H1 (cell line): ENCODE data around the gene CDC42EP1. TPM values are rescaled to one million over a fixed set of nuclear protein-coding genes. Genes with fewer than 3 reads are reported as not detected.

Source experiments
- CTCF ChIA-PET: fragments of 300-600 bp; sonication (Branson Sonifier 250); formaldehyde crosslinking; loops from one replicate; lab custom pipeline; 2021; ENCODE audit not compliant: partially characterized antibody; lab: Charles Lee
- POLR2A ChIA-PET: fragments of 300-600 bp; sonication (Branson Sonifier 250); formaldehyde crosslinking; loops from one replicate; lab custom pipeline; 2021; ENCODE audit warnings: inconsistent platforms; ENCODE audit not compliant: partially characterized antibody; lab: Charles Lee
- DNase-seq, 2 experiments: peaks; one replicate each; pipeline versions ENCODE4 v3.0.0 to v3.0.0-alpha.2; 2010 to 2022; ENCODE audit warnings: low spot score in 2 of 2, low read depth in 1 of 2, mixed read lengths in 1 of 2
- FAIRE-seq: peaks from 2 replicates; lab custom pipeline; 2011; peaks lifted over from hg19 to GRCh38; lab: Jason Lieb, UNC
- H2AFZ ChIP-seq: 2 replicates; pipeline ENCODE4 v1.8.1; 2012; ENCODE audit warnings: low read length, inconsistent platforms
- H2AK5ac ChIP-seq: 2 replicates; pipeline ENCODE4 v1.6.1; 2013; ENCODE audit warnings: low read depth, low read length
- H2BK120ac ChIP-seq: replicated peaks from 2 replicates; pipeline ENCODE3; 2013; ENCODE audit warnings: low read depth, low read length, inconsistent platforms
- H2BK12ac ChIP-seq: 2 replicates; pipeline ENCODE4 v1.6.1; 2013; ENCODE audit warnings: low read depth, low read length
- H2BK15ac ChIP-seq: 2 replicates; pipeline ENCODE4 v1.6.1; 2013; ENCODE audit warnings: low read length
- H2BK20ac ChIP-seq: 2 replicates; pipeline ENCODE4 v1.6.1; 2013; ENCODE audit warnings: low read length
- H2BK5ac ChIP-seq: 2 replicates; pipeline ENCODE4 v1.6.1; 2013; ENCODE audit warnings: low read depth, low read length
- H3K14ac ChIP-seq: 2 replicates; pipeline ENCODE4 v1.6.1; 2013; ENCODE audit warnings: inconsistent platforms; ENCODE audit not compliant: insufficient read length
- H3K18ac ChIP-seq: 2 replicates; pipeline ENCODE4 v1.6.1; 2013; ENCODE audit warnings: low read length; ENCODE audit errors: extremely low read depth
- H3K23ac ChIP-seq: 2 replicates; pipeline ENCODE4 v1.6.1; 2013; ENCODE audit warnings: inconsistent platforms; ENCODE audit not compliant: insufficient read length
- H3K23me2 ChIP-seq: 2 replicates; pipeline ENCODE4 v1.6.1; 2013; ENCODE audit warnings: low read depth, low read length
- H3K27ac ChIP-seq: 2 replicates; pipeline ENCODE4 v1.6.1; 2011; ENCODE audit warnings: low read depth, low read length, inconsistent platforms
- H3K27me3 ChIP-seq, 4 experiments: replicated peaks in 1 of 4; 1 replicate in 1 of 4; 2 replicates in 3 of 4; pipeline versions ENCODE4 v1.6.1 to v1.8.1; 2011 to 2013; ENCODE audit warnings: low read length in 3 of 4, mild to moderate bottlenecking in 3 of 4, inconsistent platforms in 2 of 4, mixed read lengths in 2 of 4, moderate library complexity in 1 of 4; ENCODE audit not compliant: control insufficient read depth in 3 of 4, insufficient read depth in 3 of 4; ENCODE audit errors: extremely low read depth in 1 of 4
- H3K36me3 ChIP-seq, 4 experiments: 2 replicates each; pipeline versions ENCODE4 v1.6.1 to v1.8.1; 2011 to 2013; ENCODE audit warnings: mild to moderate bottlenecking in 4 of 4, low read length in 3 of 4, moderate library complexity in 2 of 4, control low read depth in 1 of 4, inconsistent platforms in 1 of 4; ENCODE audit not compliant: insufficient read depth in 4 of 4, control insufficient read depth in 2 of 4
- H3K4ac ChIP-seq: replicated peaks from 2 replicates; pipeline ENCODE3; 2013; ENCODE audit warnings: low read length, low read depth, mixed read lengths, inconsistent platforms; ENCODE audit not compliant: insufficient read length
- H3K4me1 ChIP-seq, 4 experiments: replicated peaks in 1 of 4; 1 replicate in 1 of 4; 2 replicates in 3 of 4; pipeline versions ENCODE4 v1.6.1 to v1.8.1; 2011 to 2013; ENCODE audit warnings: low read length in 3 of 4, inconsistent platforms in 2 of 4, mixed read lengths in 1 of 4; ENCODE audit not compliant: insufficient read depth in 4 of 4, control insufficient read depth in 3 of 4
- H3K4me2 ChIP-seq, 2 experiments: 2 replicates each; pipeline versions ENCODE4 v1.6.1 to v1.8.1; 2011 to 2013; ENCODE audit warnings: low read depth in 2 of 2, low read length in 2 of 2, control low read depth in 1 of 2, inconsistent platforms in 1 of 2, mild to moderate bottlenecking in 1 of 2; ENCODE audit not compliant: insufficient read depth in 1 of 2
- H3K4me3 ChIP-seq, 4 experiments: fragments of 200-600, 300-600 bp in 1 of 4; sonication (generic), shearing (Covaris generic), sonication (Bioruptor Twin) in 1 of 4; 2 replicates each; pipeline versions ENCODE4 v1.5.1 to v1.8.1; 2011 to 2016; ENCODE audit warnings: low read length in 4 of 4, low read depth in 3 of 4, control low read depth in 2 of 4, inconsistent platforms in 2 of 4, mild to moderate bottlenecking in 2 of 4, mixed read lengths in 1 of 4, moderate library complexity in 1 of 4; ENCODE audit not compliant: insufficient read depth in 2 of 4; ENCODE audit errors: extremely low read depth in 1 of 4
- H3K56ac ChIP-seq: replicated peaks from 2 replicates; pipeline ENCODE3; 2013; ENCODE audit warnings: low read depth, mild to moderate bottlenecking, mixed read lengths, low read length, inconsistent platforms; ENCODE audit not compliant: insufficient read length
- H3K79me1 ChIP-seq: 2 replicates; pipeline ENCODE4 v1.6.1; 2013; ENCODE audit warnings: low read depth, low read length, control low read depth
- H3K79me2 ChIP-seq, 2 experiments: 2 replicates each; pipeline versions ENCODE4 v1.6.1 to v1.8.1; 2012 to 2013; ENCODE audit warnings: low read length in 2 of 2, mild to moderate bottlenecking in 2 of 2, inconsistent platforms in 1 of 2; ENCODE audit not compliant: insufficient read depth in 2 of 2, control insufficient read depth in 1 of 2
- H3K9ac ChIP-seq, 4 experiments: replicated peaks in 1 of 4; 1 replicate in 1 of 4; 2 replicates in 3 of 4; pipeline versions ENCODE4 v1.6.1 to v1.8.1; 2011 to 2013; ENCODE audit warnings: low read depth in 3 of 4, low read length in 3 of 4, control low read depth in 2 of 4, mild to moderate bottlenecking in 2 of 4, moderate library complexity in 2 of 4, inconsistent platforms in 1 of 4; ENCODE audit errors: extremely low read depth in 1 of 4
- H3K9me3 ChIP-seq, 2 experiments: 2 replicates each; pipeline versions ENCODE4 v1.6.1 to v1.8.1; 2012 to 2013; ENCODE audit warnings: mild to moderate bottlenecking in 2 of 2, moderate library complexity in 2 of 2, control low read depth in 1 of 2, inconsistent platforms in 1 of 2, low read depth in 1 of 2, low read length in 1 of 2, mixed read lengths in 1 of 2; ENCODE audit not compliant: insufficient read depth in 2 of 2
- H4K20me1 ChIP-seq, 2 experiments: replicated peaks in 1 of 2; 2 replicates each; pipeline versions ENCODE3 to v1.8.1; 2011 to 2013; ENCODE audit warnings: inconsistent platforms in 2 of 2, low read length in 2 of 2, mild to moderate bottlenecking in 1 of 2; ENCODE audit not compliant: insufficient read depth in 2 of 2, control insufficient read depth in 1 of 2
- H4K5ac ChIP-seq: 2 replicates; pipeline ENCODE4 v1.6.1; 2013; ENCODE audit warnings: low read length, low read depth, mixed read lengths, inconsistent platforms; ENCODE audit not compliant: insufficient read length
- H4K8ac ChIP-seq: 2 replicates; pipeline ENCODE4 v1.8.0; 2013; ENCODE audit warnings: mild to moderate bottlenecking, moderate library complexity, low read length, inconsistent platforms; ENCODE audit not compliant: insufficient read depth; ENCODE audit errors: extremely low read depth
- H4K91ac ChIP-seq: replicated peaks from 2 replicates; pipeline ENCODE3; 2013; ENCODE audit warnings: low read length, mixed read lengths, inconsistent platforms; ENCODE audit not compliant: insufficient read length
- CREB1 ChIP-seq: IDR thresholded peaks from 2 replicates; pipeline ENCODE4 v1.6.1; 2012; ENCODE audit warnings: inconsistent platforms
- KDM1A ChIP-seq: fragments of 200-600, 300-600 bp; sonication (generic); IDR thresholded peaks from 2 replicates; pipeline ENCODE4 v1.7.1; 2016; ENCODE audit warnings: mild to moderate bottlenecking, low read length, borderline replicate concordance
- KDM4A ChIP-seq: IDR thresholded peaks from one replicate; pipeline ENCODE4 v1.7.1; 2012; ENCODE audit warnings: low read depth, mild to moderate bottlenecking, moderate library complexity, low read length, inconsistent platforms; ENCODE audit not compliant: severe bottlenecking
- NANOG ChIP-seq: IDR thresholded peaks from 2 replicates; pipeline ENCODE4 v1.6.1; 2011; ENCODE audit warnings: low read length, low read depth, mild to moderate bottlenecking, inconsistent platforms; ENCODE audit not compliant: insufficient read depth, poor library complexity, severe bottlenecking
- PHF8 ChIP-seq: fragments of 200-600 bp; sonication (generic); conservative IDR thresholded peaks from 2 replicates; pipeline ENCODE4 v1.7.1; 2012; ENCODE audit warnings: low read depth, mild to moderate bottlenecking, inconsistent platforms, low read length, moderate library complexity
- POLR2AphosphoS5 ChIP-seq: IDR thresholded peaks from 2 replicates; pipeline ENCODE4 v1.6.1; 2011; ENCODE audit warnings: low read depth, low read length
- RXRA ChIP-seq: IDR thresholded peaks from 2 replicates; pipeline ENCODE4 v1.6.1; 2011; ENCODE audit warnings: low read depth, mild to moderate bottlenecking, low read length, moderate library complexity; ENCODE audit not compliant: insufficient read depth
- SIRT6 ChIP-seq: IDR thresholded peaks from one replicate; pipeline ENCODE4 v1.7.1; 2012; ENCODE audit warnings: low read length, inconsistent platforms
- YY1 ChIP-seq: IDR thresholded peaks from 2 replicates; pipeline ENCODE4 v1.6.1; 2011; ENCODE audit warnings: low read depth, mild to moderate bottlenecking, low read length
- WGBS, 2 experiments: shearing (Covaris generic) in 1 of 2; methylation state at CpG; one replicate each; pipeline versions ENCODE4 v1.1.6 to v1.1.7; 2013 to 2015; ENCODE audit warnings: low lambda C conversion rate in 2 of 2, mixed read lengths in 2 of 2, inconsistent platforms in 1 of 2, low coverage in 1 of 2, missing lambda C conversion rate in 1 of 2; ENCODE audit not compliant: insufficient replicate concordance in 2 of 2, insufficient coverage in 1 of 2, insufficient read length in 1 of 2; ENCODE audit errors: extremely low coverage in 1 of 2, missing lambda C conversion rate in 1 of 2; 5-methylcytosine and 5-hydroxymethylcytosine counted together
- polyA plus RNA-seq, 7 experiments: library from polyadenylated mRNA; depleted of rRNA in 3 of 7; stranded (reverse) in 5 of 7; unstranded in 2 of 7; fragments of >200 nt in 5 of 7; fragments of 200-250 nt in 2 of 7; gene quantifications; 1 replicate in 5 of 7; 2 replicates in 1 of 7; 4 replicates in 1 of 7; pipeline versions ENCODE4 v1.2.1 to v1.2.3, GENCODE V29; 2011 to 2013; ENCODE audit warnings: missing spikeins in 2 of 7, mixed read lengths in 2 of 7
- total RNA-seq: library from RNA; stranded (reverse); fragmentation: NEBNext Ultra II Directional; extraction: Animal tissue kit (Norgen Biotek cat#: 25700); gene quantifications from 2 replicates; pipeline ENCODE4 v1.2.1, GENCODE V29; 2021
- TF ChIP-seq, protein P1 (sequence below), 3 experiments: IDR thresholded peaks; 1 replicate in 2 of 3; 2 replicates in 1 of 3; pipeline versions ENCODE4 v1.5.1 to v1.6.1; 2011; ENCODE audit warnings: low read length in 3 of 3, mild to moderate bottlenecking in 3 of 3, inconsistent platforms in 2 of 3, low read depth in 1 of 3, moderate library complexity in 1 of 3; ENCODE audit not compliant: insufficient read depth in 1 of 3; ENCODE audit errors: control extremely low read depth in 1 of 3
- TF ChIP-seq, protein P2 (sequence below): IDR thresholded peaks from 2 replicates; pipeline ENCODE4 v1.6.1; 2012; ENCODE audit warnings: inconsistent platforms

Gene CDC42EP1
- total and polyA plus RNA-seq, 2 of the 8 experiments (the other 6 are each of a cell fraction or from before 2014, with no cell fraction given), result 8.3 to 11.2 TPM

DNA sequence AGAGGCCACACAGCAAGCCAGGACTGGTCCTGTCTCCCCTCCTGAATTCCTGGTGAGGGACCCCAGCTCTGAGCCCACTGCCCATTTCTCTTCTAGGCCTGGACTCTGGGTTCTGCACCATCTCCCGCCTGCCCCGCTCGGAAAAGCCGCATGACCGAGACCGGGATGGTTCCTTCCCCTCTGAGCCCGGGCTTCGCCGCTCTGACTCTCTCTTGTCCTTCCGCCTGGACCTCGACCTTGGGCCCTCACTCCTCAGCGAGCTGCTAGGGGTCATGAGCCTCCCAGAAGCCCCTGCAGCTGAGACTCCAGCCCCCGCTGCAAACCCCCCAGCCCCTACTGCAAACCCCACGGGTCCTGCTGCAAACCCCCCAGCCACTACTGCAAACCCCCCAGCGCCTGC is 7.7 kb downstream of the CDC42EP1 start:
- 0 out of 2 replicates have a peak overlapping the region, but pooled peaks have one; percentile 21 for H2BK15ac ChIP-seq
- H3K56ac ChIP-seq, result no peak overlapping the region
- H3K27ac ChIP-seq, result no peak overlapping the region
- H3K36me3 ChIP-seq, result no peaks in the 10 kb centered on the region
- no peak overlapping the region for H3K4me3 ChIP-seq
- H3K9ac ChIP-seq, result no peak overlapping the region
- H2BK12ac ChIP-seq, result no peak overlapping the region
- no peak overlapping the region for H4K5ac ChIP-seq
- CTCF ChIA-PET, result interaction anchor here (0.6 to 39.4 kb wide), 36 partner anchors 11 to 307 kb away, joined by 3 to 1347 read pairs (median 5); partner anchors contain the start of genes GGA1, LGALS2, MFNG and PDXP
- H4K8ac ChIP-seq, result no peak overlapping the region
- no peaks in the 10 kb centered on the region for H3K9me3 ChIP-seq
- H3K18ac ChIP-seq, result no peak overlapping the region
- no peaks in the 10 kb centered on the region for H4K20me1 ChIP-seq
- FAIRE-seq (no peak), DNase-seq (no peak)
- peak overlapping the region; percentile 98 for H3K4ac ChIP-seq
- no peaks in the 10 kb centered on the region for H3K79me1 ChIP-seq
- 0 out of 2 replicates have a peak overlapping the region, but pooled peaks have one; percentile 52 for H2BK5ac ChIP-seq
- H3K4me1 ChIP-seq, result peaks cover 13 to 33% (median 20%) of the 10 kb centered on the region in 4 experiments
- H2BK120ac ChIP-seq, result no peak overlapping the region
- POLR2A ChIA-PET, result interaction anchor here (0.9 to 12.2 kb wide), 6 partner anchors 10 to 21 kb away, joined by 3 to 198 read pairs (median 6); no protein-coding TSS in a partner anchor
- 89% methylated on average over 12 of the region's 15 CpGs; no CpG with 5 or more reads in 1 of the 2 experiments for WGBS, 2 experiments
- no peak overlapping the region for H4K91ac ChIP-seq
- H3K27me3 ChIP-seq, result no peaks in the 10 kb centered on the region; a peak in 1 of 7 replicates
- no peak overlapping the region for H2AK5ac ChIP-seq
- H3K79me2 ChIP-seq, result no peaks in the 10 kb centered on the region
- H2BK20ac ChIP-seq, result 0 out of 2 replicates have a peak overlapping the region, but pooled peaks have one; percentile 72
- no peaks in the 10 kb centered on the region for H3K23me2 ChIP-seq
- H3K23ac ChIP-seq, result no peak overlapping the region
- no peak overlapping the region for H3K14ac ChIP-seq
- H3K4me2 ChIP-seq, result no peak overlapping the region
- no peak overlapping the region for H2AFZ ChIP-seq
- TF ChIP-seq KDM1A, result no peak
- TF ChIP-seq KDM4A, result no peak
- TF ChIP-seq, protein P1, sequence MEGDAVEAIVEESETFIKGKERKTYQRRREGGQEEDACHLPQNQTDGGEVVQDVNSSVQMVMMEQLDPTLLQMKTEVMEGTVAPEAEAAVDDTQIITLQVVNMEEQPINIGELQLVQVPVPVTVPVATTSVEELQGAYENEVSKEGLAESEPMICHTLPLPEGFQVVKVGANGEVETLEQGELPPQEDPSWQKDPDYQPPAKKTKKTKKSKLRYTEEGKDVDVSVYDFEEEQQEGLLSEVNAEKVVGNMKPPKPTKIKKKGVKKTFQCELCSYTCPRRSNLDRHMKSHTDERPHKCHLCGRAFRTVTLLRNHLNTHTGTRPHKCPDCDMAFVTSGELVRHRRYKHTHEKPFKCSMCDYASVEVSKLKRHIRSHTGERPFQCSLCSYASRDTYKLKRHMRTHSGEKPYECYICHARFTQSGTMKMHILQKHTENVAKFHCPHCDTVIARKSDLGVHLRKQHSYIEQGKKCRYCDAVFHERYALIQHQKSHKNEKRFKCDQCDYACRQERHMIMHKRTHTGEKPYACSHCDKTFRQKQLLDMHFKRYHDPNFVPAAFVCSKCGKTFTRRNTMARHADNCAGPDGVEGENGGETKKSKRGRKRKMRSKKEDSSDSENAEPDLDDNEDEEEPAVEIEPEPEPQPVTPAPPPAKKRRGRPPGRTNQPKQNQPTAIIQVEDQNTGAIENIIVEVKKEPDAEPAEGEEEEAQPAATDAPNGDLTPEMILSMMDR (IDR thresholded peaks at IDR 0.05; ENCODE audit: control extremely low read depth in 1 of 3, insufficient read depth in 1 of 3, low read depth in 1 of 3, low read length in 3 of 3), result no peak
- no peak for TF ChIP-seq SIRT6
- no peak for TF ChIP-seq POLR2AphosphoS5
- TF ChIP-seq PHF8, result no peak
- no peak for TF ChIP-seq RXRA
- no peak for TF ChIP-seq CREB1
- TF ChIP-seq NANOG, result no peak
- TF ChIP-seq YY1, result no peak
- TF ChIP-seq, protein P2, sequence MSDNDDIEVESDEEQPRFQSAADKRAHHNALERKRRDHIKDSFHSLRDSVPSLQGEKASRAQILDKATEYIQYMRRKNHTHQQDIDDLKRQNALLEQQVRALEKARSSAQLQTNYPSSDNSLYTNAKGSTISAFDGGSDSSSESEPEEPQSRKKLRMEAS, result no peak
